Osteocyte (in vitro differentiated cells): Measurements from ENCODE around the gene PITPNC1. TPM values are rescaled to one million over a fixed set of nuclear protein-coding genes. Genes with fewer than 3 reads are reported as not detected.

Experiments
- DNase-seq: peaks from one replicate; pipeline ENCODE4 v3.0.0; 2021; ENCODE audit warnings: mixed read lengths; ENCODE audit not compliant: unreplicated experiment; ENCODE audit errors: extremely low spot score
- H3K27ac Mint-ChIP-seq: one replicate; pipeline ENCODE4 v1.8.0; 2021; ENCODE audit warnings: mild to moderate bottlenecking, mixed read lengths; ENCODE audit not compliant: unreplicated experiment
- H3K27me3 Mint-ChIP-seq: one replicate; pipeline ENCODE4 v1.8.0; 2021; ENCODE audit warnings: mixed read lengths; ENCODE audit not compliant: unreplicated experiment
- H3K36me3 Mint-ChIP-seq: one replicate; pipeline ENCODE4 v1.8.0; 2021; ENCODE audit warnings: mixed read lengths; ENCODE audit not compliant: unreplicated experiment
- H3K4me1 Mint-ChIP-seq: one replicate; pipeline ENCODE4 v1.8.0; 2021; ENCODE audit warnings: mixed read lengths; ENCODE audit not compliant: unreplicated experiment
- H3K4me3 Mint-ChIP-seq: one replicate; pipeline ENCODE4 v1.8.0; 2021; ENCODE audit warnings: mild to moderate bottlenecking, moderate library complexity, mixed read lengths; ENCODE audit not compliant: unreplicated experiment
- H3K9me3 Mint-ChIP-seq: one replicate; pipeline ENCODE4 v1.8.0; 2021; ENCODE audit warnings: mixed read lengths; ENCODE audit not compliant: unreplicated experiment
- total RNA-seq: library from RNA; stranded (reverse); gene quantifications from 2 replicates; pipeline ENCODE4 v1.2.1, GENCODE V29; 2021
- TF ChIP-seq, protein P1 (sequence below): fragments of 200-600 bp; sonication (generic); IDR thresholded peaks from 2 replicates; pipeline ENCODE4 v1.5.0; 2021; ENCODE audit warnings: antibody characterized with exemption, mild to moderate bottlenecking, moderate library complexity

The PITPNC1 gene
- total RNA-seq, 1 donor from 2014 or later: 18.0 TPM

DNA sequence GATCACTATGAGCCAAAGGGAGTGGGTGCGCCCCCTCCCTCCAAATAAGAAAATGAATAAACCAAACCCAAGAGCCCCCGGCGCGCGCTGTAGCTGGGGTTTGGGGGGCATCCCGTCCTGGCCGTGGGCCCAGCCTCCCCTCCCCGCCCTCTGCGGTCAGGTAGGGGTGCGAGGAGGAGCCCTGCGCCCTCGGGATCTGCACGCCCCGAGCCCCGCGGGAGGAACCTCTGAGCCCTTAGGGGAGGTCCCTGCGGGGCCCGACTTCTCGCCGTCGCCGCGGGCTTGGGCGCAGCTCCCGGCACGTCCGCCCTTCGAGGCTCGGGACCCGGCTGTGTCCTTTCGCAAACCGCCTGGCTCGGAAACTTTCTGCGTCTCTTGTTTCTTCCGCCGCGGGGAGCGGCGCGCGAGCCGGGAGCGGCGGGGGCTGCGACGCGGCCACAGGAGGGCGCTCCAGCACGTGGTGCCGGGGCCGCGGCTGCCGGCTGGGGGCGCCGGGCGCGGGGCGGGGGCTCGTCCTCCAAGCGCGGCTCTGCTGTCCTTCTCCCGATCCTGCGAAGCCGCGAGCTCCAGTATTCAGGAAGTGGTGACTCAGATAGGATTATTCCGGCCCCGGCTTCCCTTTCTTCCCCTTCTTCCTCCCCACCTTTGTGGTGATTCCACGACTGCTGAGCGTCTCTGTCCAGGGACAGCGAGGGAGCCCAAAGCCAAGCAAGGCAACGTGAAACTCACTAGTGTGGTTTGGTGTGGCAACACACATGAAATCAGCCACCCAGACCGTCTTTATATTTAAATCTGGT, 1.6 kb downstream of the PITPNC1 start:
- TF ChIP-seq, protein P1, sequence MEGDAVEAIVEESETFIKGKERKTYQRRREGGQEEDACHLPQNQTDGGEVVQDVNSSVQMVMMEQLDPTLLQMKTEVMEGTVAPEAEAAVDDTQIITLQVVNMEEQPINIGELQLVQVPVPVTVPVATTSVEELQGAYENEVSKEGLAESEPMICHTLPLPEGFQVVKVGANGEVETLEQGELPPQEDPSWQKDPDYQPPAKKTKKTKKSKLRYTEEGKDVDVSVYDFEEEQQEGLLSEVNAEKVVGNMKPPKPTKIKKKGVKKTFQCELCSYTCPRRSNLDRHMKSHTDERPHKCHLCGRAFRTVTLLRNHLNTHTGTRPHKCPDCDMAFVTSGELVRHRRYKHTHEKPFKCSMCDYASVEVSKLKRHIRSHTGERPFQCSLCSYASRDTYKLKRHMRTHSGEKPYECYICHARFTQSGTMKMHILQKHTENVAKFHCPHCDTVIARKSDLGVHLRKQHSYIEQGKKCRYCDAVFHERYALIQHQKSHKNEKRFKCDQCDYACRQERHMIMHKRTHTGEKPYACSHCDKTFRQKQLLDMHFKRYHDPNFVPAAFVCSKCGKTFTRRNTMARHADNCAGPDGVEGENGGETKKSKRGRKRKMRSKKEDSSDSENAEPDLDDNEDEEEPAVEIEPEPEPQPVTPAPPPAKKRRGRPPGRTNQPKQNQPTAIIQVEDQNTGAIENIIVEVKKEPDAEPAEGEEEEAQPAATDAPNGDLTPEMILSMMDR: peak; percentile 81
- H3K9me3 Mint-ChIP-seq: no peaks in the 10 kb centered on the region

DNA sequence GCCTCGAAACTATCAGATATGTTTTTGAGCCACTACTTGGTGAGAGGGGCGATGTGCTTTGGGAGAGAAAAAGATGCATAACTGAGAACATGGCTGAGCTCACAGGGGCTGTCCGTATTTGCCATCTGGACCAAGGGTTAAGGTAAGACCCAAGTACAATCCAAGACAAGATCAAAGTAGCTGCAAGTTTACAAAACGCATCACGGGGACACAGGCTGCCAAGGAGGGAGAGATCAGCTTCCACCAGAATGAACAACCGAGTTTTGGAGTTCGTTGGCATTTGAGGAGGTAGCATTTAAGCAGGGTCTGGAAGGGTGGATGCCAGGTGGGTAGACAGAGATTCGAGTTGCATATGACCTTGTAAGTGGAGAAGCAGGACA, 2.2 kb downstream of the PITPNC1 start:
- peaks cover 34% of the 10 kb centered on the region for H3K4me1 Mint-ChIP-seq
- peak overlapping the region; percentile 67 for H3K27ac Mint-ChIP-seq
- DNase-seq: no peak

More for the DNA sequence above, 1.6 kb downstream of the PITPNC1 start:
- peak; percentile 93 for DNase-seq
- H3K4me3 Mint-ChIP-seq: peak overlapping the region; percentile 83
- H3K27ac Mint-ChIP-seq: peak overlapping the region; percentile 67
- peaks cover 30% of the 10 kb centered on the region for H3K4me1 Mint-ChIP-seq
- H3K36me3 Mint-ChIP-seq: no peaks in the 10 kb centered on the region
- H3K27me3 Mint-ChIP-seq: no peaks in the 10 kb centered on the region

DNA sequence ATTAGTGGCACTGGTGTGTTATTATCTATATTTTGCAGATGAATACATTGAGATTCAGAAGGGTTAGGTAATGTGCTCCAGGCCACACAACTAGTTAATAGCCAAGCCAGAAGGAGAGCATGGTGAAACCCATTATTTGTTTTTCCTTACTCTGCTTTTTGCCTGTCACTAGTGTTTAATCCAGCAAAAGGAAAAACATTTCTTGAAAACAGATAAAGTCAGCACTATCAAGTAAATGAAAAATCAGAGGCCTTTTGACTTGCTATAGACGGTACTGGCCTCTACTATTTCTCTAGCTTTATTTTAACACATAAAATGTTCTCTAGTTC, 4.8 kb downstream of the PITPNC1 start:
- H3K36me3 Mint-ChIP-seq: no peaks in the 10 kb centered on the region
- no peak overlapping the region for H3K4me3 Mint-ChIP-seq

More for the DNA sequence above, 2.2 kb downstream of the PITPNC1 start:
- H3K9me3 Mint-ChIP-seq: no peaks in the 10 kb centered on the region
- TF ChIP-seq, protein P1: no peak
- H3K4me3 Mint-ChIP-seq: peak overlapping the region; percentile 83
- H3K27me3 Mint-ChIP-seq: no peaks in the 10 kb centered on the region
- H3K36me3 Mint-ChIP-seq: no peaks in the 10 kb centered on the region

DNA sequence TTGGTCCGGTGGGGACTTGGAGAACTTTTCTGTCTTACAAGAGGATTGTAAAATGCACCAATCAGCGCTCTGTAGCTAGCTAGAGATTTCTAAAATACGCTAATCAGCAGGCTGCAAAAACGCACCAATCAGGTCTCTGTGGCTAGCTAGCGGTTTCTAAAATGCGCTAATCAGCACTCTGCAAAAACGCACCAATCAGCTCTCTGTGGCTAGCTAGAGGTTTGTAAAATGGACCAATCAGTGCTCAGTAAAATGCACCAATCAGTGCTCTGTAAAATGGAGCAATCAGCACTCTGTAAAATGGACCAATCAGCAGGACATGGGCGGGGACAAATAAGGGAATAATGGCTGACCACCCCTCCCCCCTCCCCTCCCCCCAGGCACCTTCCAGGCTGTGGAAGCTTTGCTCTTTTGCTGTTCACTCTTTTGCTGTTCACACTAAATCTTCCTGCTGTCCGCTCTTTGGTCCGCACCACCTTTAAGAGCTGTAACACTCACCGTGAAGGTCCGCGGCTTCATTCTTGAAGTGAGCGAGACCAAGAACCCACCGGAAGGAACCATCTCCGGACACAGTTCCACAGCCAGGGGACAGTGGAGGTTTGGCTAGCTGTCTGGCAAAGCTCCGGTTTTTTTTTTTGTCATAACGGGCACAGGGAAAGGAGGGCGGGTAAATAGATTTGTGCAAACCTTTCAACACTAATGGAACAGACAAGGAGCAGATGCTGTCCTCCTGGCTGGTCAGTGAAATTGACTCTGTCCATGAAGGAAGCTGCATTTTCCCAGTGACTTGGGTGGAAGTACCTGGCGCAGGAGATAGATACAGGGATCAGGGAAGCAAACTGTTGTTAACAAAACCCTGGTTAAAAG, 8.3 kb downstream of the PITPNC1 start:
- H3K4me3 Mint-ChIP-seq: no peak overlapping the region
- peaks cover 3% of the 10 kb centered on the region for H3K36me3 Mint-ChIP-seq
- TF ChIP-seq, protein P1: no peak
- no peak overlapping the region for H3K27ac Mint-ChIP-seq
- no peak for DNase-seq
- H3K27me3 Mint-ChIP-seq: no peaks in the 10 kb centered on the region
- no peaks in the 10 kb centered on the region for H3K9me3 Mint-ChIP-seq
- peaks cover 12% of the 10 kb centered on the region for H3K4me1 Mint-ChIP-seq

More for the DNA sequence above, 4.8 kb downstream of the PITPNC1 start:
- DNase-seq: no peak
- peaks cover 14% of the 10 kb centered on the region for H3K4me1 Mint-ChIP-seq
- H3K27ac Mint-ChIP-seq: no peak overlapping the region
- H3K27me3 Mint-ChIP-seq: no peaks in the 10 kb centered on the region
- TF ChIP-seq, protein P1: no peak
- H3K9me3 Mint-ChIP-seq: no peaks in the 10 kb centered on the region
